Vagina (tissue), 2 donors: Measurements from ENCODE around the gene KREMEN2.

ENCODE experiments used
- CTCF ChIP-seq, 3 experiments: fragments of 450-650 bp in 2 of 3; fragments of 200-600 bp in 1 of 3; sonication (generic) in 1 of 3; IDR thresholded peaks; one replicate each; pipeline ENCODE4 v1.5.1; 2017 to 2019; ENCODE audit warnings: antibody characterized with exemption in 3 of 3, mild to moderate bottlenecking in 2 of 3, moderate library complexity in 2 of 3
- POLR2A ChIP-seq, 2 donors: fragments of 450-650 bp; IDR thresholded peaks; one replicate each; pipeline ENCODE4 v1.6.1; 2017; ENCODE audit warnings: antibody characterized with exemption in 2 of 2, mild to moderate bottlenecking in 2 of 2, moderate library complexity in 2 of 2
- POLR2AphosphoS5 ChIP-seq, 2 donors: sonication (generic); formaldehyde crosslinking; IDR thresholded peaks; one replicate each; pipeline ENCODE4 v1.9.0; 2017; ENCODE audit warnings: antibody characterized with exemption in 2 of 2, mild to moderate bottlenecking in 2 of 2, low read depth in 1 of 2; ENCODE audit not compliant: insufficient read depth in 1 of 2

- no peak for TF ChIP-seq CTCF (IDR thresholded peaks at IDR 0.05)
- TF ChIP-seq POLR2AphosphoS5 (IDR thresholded peaks at IDR 0.05; ENCODE audit: insufficient read depth in 1 of 2, low read depth in 1 of 2) = no peak
- no peak for TF ChIP-seq POLR2A (IDR thresholded peaks at IDR 0.05)
Observed at GRCh38 chr16:3013998-3014690, 50.1 kb downstream of the KREMEN2 start.
